Astrocyte of the cerebellum (primary cell): ENCODE results near the gene EFHD2.

ENCODE experiments used
- DNase-seq: peaks from one replicate; pipeline ENCODE4 v3.0.0-alpha.2; 2011; ENCODE audit warnings: low read depth
- H3K4me3 ChIP-seq: 2 replicates; pipeline ENCODE4 v1.5.1; 2011; ENCODE audit warnings: mild to moderate bottlenecking, low read depth, low read length, moderate library complexity
- CTCF ChIP-seq: IDR thresholded peaks from 2 replicates; pipeline ENCODE4 v1.5.1; 2012; ENCODE audit warnings: low read length, low read depth, moderate library complexity, mild to moderate bottlenecking; ENCODE audit errors: missing control alignments
- in situ Hi-C: cut with HindIII; loops from 2 replicates; pipeline ENCODE4 v1.10.0; 2017; ENCODE audit warnings: low sequenced_read_pairs

EFHD2 gene

GRCh38 chr1:15412175-15412800 lies 2.6 kb downstream of the EFHD2 start:
- peak overlapping the region; percentile 87 for H3K4me3 ChIP-seq
- no peak for TF ChIP-seq CTCF
- in situ Hi-C loops, result loop anchor here (5.0 kb wide), 1 partner anchor 160 kb away; no protein-coding TSS in a partner anchor
- no peak for DNase-seq

GRCh38 chr1:15412843-15413242 lies 3.2 kb downstream of the EFHD2 start:
- DNase-seq, result no peak
- in situ Hi-C loops, result loop anchor here (5.0 kb wide), 1 partner anchor 161 kb away; no protein-coding TSS in a partner anchor
- TF ChIP-seq CTCF, result no peak

GRCh38 chr1:15413563-15414444 lies 4.1 kb downstream of the EFHD2 start:
- no peak for DNase-seq
- TF ChIP-seq CTCF, result no peak
- H3K4me3 ChIP-seq, result peak overlapping the region; percentile 87

More at GRCh38 chr1:15412843-15413242, 3.2 kb downstream of the EFHD2 start:
- H3K4me3 ChIP-seq, result peak overlapping the region; percentile 87

GRCh38 chr1:15414445-15414983 lies 4.8 kb downstream of the EFHD2 start:
- no peak for TF ChIP-seq CTCF
- no peak overlapping the region for H3K4me3 ChIP-seq
- in situ Hi-C loops, result loop anchor here (5.0 kb wide), 1 partner anchor 162 kb away; no protein-coding TSS in a partner anchor
- no peak for DNase-seq

More at GRCh38 chr1:15413563-15414444, 4.1 kb downstream of the EFHD2 start:
- in situ Hi-C loops, result loop anchor here (5.0 kb wide), 1 partner anchor 162 kb away; no protein-coding TSS in a partner anchor

GRCh38 chr1:15417059-15417934 lies 7.6 kb downstream of the EFHD2 start:
- no peak for DNase-seq
- no peak for TF ChIP-seq CTCF
- in situ Hi-C loops, result no loop called here
- H3K4me3 ChIP-seq, result no peak overlapping the region
